ENCODE measurements around the gene SNX8.
"Not testable (repeated sequence)": the region's sequence is repeated elsewhere in the genome, so short reads cannot be mapped to it uniquely, and the experiment has no call there.

SNX8 gene, protein sequence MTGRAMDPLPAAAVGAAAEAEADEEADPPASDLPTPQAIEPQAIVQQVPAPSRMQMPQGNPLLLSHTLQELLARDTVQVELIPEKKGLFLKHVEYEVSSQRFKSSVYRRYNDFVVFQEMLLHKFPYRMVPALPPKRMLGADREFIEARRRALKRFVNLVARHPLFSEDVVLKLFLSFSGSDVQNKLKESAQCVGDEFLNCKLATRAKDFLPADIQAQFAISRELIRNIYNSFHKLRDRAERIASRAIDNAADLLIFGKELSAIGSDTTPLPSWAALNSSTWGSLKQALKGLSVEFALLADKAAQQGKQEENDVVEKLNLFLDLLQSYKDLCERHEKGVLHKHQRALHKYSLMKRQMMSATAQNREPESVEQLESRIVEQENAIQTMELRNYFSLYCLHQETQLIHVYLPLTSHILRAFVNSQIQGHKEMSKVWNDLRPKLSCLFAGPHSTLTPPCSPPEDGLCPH

DNA sequence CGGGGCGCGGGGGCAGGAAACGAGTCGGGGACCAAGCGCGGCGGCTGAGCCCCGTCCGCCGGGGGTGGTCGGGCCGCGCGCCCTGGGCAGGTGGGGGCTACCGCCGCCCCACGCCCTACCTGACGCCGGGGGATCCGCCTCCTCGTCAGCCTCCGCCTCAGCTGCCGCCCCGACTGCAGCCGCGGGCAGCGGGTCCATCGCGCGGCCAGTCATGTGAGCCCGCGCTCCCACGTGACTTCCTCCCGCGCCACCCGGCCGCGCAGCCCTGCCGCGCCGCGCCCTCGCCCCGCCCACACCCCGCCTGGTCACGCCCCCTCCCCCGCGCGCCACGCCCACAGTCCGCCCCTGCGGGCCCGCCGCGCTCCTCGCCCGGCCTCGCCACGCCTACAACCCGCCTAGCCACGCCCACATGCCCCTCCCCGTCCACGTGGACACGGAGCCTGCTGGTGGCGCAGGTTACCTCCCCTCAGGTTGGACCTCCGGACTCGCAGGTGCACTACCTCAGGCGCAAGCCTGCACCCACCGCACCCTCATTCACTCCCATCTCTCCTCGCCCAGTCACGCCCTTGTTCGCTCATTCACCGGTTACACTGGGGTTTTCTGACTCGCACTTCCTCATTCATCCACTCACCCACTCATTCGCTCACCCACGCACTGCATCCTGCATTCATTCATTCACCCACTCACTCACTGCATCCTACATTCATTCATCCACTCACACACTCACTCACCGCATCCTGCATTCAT is at the start of gene SNX8:
Gene SNX8 (minus strand): TSS at position 233 of the 747 bp plus-strand sequence. CDS start 20 bp downstream, at position 213.
- peak; percentile 94 for DNase-seq (ENCODE audit: low read depth in 2 of 2)

DNA sequence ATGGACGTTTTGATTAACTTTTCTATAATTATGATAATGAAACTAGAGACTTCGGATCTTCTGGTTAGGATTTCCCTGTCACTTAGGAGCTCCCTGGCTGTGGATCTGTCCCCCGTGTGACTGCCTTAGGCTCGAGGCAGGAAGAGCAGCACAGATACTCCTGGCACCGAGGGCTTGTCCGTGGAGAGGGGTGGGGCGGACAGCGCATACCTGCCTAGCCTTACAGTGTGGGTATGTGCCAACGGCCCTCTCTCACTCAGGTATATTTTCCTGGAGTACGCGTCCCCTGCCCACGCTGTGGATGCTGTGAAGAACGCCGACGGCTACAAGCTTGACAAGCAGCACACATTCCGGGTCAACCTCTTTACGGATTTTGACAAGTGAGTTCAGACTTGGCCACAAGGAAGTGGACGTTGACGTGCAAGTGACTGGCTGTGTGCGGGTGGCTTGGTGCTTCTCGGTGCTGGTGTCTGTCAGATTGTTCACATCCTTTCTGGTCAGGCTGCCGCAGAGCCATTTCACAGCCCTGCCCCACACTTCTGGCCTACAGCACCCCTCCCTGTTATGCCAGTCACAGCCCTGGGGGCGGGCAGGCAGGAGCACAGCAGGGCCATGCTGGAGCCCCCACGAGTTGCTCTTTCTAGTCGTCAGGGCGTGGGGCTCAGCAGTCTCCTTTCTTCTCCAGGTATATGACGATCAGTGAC is 48.3 kb upstream of the SNX8 start:
- no peak for DNase-seq (ENCODE audit: low read depth in 2 of 2)

DNA sequence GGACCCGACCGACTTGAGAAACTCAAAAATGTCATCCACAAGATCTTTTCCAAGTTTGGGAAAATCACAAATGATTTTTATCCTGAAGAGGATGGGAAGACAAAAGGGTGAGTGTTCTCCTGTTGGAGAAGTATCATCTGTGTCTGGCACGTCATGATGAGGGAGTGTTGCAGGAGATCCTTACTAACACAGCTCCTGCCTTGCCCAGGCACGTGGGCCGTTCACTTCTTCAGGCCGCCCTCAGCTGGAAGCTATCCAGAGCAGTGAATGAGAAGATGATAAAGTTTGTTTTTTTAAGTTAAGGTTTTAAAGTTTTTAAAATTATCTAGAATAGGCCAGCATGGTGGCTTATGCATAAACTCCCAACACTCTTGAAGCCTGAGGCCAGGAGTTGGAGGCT is 46.6 kb upstream of the SNX8 start:
- DNase-seq (ENCODE audit: low read depth in 2 of 2): no peak

DNA sequence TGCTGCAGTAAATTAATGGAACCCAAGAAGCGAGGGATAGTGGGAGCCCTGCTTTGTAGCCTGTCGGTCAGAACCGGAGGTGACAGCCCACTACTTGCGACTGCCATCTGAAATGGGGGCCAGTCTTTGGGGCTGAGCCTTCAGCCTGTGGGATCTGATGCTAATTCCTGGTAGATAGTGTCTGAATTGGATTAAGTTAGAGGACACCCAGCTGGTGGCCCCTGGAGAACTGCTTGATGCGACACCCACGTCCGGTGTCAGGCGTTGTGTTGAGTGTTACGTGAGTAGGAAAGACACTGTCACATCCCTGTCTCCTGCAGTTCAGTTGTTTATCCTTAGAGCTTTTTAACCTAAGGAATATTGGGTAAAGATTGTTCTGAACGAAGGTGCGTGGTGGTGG is 45.4 kb upstream of the SNX8 start:
- DNase-seq (ENCODE audit: low read depth in 2 of 2): no peak

DNA sequence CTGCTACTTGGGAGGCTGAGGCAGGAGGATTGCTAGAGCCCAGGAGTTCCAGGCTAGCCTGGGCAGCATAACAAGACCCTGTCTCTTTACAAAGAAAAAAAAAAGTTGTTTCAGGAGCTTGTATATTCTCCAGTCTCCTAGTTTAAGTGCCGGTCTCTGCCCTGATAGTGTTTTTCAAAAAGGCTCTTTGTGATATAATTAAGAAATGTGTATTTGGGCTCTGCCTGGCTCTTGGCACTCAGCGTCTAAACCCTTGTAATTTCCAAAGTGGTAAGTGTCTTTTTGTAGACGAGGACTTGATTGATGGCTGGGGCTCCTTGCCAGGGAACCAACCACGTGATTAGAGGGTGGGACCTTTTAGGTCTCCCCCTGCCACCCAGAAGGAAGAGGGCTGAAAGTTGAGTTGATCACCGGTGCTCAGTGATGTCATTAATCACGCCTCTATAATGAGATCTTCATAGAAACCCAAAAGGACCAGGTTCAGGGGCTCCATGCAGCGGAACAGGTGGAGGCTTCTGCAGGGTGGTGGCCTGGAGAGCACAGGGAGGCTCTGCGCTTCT is 44.8 kb upstream of the SNX8 start:
- no peak for DNase-seq (ENCODE audit: low read depth in 2 of 2)

DNA sequence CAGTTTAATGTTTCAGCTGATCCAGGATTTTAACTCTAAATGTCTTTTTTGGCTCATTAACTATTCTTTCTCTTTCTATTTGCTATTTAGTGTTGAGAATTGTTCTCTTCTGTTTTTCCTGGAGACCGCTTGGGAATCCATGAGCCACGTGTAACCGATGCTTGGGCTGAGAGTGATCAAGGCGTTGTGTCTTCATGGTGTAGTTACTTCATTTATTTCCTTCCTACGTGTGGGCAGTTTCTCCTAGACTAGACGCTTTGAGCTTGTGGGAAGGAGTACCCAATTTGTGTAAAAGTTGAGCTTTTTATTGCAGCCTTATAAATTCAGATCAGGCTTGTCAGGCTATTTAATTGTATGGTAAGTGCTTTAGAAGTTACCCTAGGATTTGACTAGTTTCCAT is 43.3 kb upstream of the SNX8 start:
- DNase-seq (ENCODE audit: low read depth in 2 of 2): no peak

DNA sequence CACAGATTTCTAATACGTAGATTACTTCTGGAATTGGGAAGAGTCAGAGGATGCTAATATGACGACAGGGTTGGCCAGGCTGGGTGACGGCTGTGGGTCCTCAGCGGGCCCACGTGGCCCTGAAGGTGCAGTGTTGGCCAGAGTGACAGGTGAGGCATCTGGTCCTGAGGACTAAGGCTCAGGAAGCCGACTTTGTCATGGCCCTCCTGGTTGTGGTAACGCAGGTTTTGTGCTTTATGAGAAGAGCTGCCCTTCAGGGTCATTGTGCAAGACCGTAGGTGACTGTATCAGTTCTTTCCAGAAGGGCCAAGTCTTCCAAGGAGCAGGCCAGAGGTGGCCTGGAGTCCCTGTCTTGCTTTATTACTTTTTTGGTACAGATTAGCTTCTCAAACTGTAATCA is 42.9 kb upstream of the SNX8 start:
- DNase-seq (ENCODE audit: low read depth in 2 of 2): no peak

DNA sequence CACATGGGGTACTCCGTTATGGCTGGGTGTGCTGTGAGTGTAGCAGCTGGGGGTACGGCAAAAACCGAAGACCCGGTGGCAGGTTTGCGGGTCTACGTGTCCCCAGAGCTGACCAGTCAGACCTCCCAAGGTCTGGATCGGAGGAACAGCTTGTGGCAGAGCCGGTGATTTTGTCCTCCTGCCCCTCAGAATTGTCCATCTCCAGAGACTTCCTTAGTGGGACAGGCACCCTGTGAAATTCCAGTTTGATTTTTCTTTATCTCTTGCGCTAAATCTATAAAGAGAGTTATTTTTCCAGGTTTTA is 41.4 kb upstream of the SNX8 start:
- DNase-seq (ENCODE audit: low read depth in 2 of 2): no peak

DNA sequence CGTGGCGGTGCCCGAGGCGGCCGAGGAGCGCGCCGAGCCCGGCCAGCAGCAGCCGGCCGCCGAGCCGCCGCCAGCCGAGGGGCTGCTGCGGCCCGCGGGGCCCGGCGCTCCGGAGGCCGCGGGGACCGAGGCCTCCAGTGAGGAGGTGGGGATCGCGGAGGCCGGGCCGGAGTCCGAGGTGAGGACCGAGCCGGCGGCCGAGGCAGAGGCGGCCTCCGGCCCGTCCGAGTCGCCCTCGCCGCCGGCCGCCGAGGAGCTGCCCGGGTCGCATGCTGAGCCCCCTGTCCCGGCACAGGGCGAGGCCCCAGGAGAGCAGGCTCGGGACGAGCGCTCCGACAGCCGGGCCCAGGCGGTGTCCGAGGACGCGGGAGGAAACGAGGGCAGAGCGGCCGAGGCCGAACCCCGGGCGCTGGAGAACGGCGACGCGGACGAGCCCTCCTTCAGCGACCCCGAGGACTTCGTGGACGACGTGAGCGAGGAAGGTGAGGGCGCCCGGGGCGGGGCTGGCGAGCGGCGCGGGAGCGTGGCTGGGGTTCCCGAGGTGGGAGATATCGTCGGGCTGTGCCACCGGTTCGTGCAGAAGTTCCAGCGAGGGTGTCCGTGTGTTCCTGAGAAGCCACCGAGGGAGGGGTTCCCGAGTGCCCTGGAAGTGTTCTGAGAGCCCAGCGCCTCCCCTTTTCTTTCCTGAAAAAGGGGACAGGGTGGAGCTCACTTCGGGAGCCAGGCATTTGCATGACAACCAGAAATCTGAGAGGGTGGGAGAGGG is 40.9 kb upstream of the SNX8 start:
- no peak for DNase-seq (ENCODE audit: low read depth in 2 of 2)

DNA sequence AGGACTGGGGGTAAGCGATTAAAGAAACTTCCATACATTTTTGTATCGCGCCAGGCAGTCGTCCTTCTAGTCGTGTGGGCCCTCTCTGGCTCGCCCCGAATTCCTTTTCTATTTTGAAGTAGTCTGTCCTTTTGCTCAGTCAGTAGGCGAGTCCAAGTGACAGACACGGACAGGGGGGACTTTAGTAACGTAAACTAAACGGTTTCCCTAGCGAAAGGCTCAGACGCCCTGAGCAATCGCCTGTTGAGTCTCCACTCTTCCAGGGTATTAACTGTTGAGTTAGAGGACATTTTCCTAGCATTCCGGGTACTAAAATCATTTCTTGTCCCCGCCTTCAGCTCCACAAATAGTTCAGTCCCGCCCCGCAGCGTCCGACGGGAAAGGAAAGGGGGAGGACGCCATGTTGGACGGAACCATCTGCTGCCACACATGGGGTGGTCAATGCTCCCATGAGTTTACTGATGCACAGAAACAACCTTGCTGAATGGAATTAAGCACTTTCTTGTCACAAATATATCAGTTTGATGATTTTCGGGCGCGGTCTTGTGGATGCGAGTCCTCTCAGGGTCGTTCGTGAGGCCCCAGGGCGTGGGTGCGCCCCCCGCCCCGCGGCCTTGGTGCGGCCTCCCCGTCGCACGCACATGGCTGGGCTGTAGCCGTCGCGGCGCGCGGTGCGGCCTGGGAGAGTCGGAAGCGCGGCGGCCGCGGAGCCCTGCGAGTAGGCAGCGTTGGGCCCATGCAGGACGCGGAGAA is 40.1 kb upstream of the SNX8 start, which contains the start of gene EIF3B:
Gene EIF3B (plus strand): TSS at position 642 of the 753 bp plus-strand sequence. CDS start 95 bp downstream, at position 737.
- DNase-seq (ENCODE audit: low read depth in 2 of 2): peak; percentile 71 to 79

DNA sequence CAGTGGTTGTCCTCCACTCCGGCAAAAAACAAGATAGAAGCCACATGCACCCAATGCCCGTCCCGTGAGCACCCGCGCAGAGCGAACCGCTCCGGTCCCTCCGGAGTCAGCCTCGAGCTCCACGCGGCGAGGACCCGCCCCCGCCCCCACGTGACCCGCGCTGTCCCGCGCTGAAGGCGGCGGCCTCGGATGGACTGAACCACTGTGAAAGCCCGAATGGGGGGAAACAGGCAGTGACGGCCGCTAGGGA is 39.6 kb upstream of the SNX8 start:
- peak; percentile 76 to 82 for DNase-seq (ENCODE audit: low read depth in 2 of 2)

DNA sequence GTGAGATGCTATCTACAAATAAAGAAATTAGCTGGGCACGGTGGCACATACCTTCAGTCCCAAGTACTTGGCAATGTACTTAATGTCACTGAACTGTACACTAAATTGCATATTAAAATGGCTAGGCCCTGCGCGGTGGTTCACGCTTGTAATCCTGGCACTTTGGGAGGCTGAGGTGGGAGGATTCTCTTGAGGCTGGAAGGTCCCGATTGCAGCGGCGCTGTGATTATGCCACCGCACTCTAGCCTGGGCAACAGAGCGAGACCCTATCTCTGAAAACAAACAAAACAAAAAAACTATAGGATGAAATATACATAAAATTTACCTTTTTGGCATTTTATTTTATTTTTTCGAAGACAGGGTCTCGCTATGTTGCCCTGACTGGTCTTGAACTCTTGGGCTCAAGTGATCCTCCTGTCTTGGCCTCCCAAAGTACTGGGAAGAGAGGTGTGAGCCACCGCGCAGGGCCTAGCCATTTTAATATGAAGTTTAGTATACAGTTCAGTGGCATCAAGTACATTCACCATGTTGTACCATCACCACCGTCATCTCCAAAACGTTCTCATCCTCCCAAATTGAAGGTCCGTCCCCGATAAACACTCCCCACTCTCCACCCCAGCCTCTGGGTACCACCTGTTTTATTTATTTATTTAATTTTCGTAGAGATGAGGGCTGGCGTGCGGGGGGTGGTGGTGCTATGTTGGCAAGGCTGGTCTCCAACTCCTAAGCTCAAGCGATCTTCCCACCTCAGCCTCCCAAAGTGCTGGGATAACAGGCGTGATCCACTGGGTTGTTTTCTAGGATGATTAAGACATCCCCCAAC is 39.1 kb upstream of the SNX8 start:
- DNase-seq (ENCODE audit: low read depth in 2 of 2): no peak

DNA sequence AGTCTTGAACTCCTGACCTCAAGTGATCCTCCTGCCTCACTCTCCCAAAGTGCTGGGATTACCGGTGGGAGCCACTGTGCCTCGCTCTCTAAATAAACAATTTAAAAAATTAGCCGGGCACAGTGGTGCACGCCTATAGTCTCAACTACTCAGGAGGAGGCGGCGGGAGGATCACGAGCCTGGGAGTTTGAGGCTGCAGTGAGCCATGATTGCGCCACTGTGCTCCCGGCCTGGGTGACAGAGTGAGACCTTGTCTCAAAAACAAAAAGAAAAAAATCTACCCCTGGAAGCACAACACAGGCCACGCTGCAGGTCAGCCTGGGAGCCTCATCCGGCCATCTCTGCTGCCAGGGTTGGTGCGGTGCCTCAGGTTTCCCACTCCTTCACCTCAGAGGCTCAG is 36.6 kb upstream of the SNX8 start:
- DNase-seq (ENCODE audit: low read depth in 2 of 2): no peak

DNA sequence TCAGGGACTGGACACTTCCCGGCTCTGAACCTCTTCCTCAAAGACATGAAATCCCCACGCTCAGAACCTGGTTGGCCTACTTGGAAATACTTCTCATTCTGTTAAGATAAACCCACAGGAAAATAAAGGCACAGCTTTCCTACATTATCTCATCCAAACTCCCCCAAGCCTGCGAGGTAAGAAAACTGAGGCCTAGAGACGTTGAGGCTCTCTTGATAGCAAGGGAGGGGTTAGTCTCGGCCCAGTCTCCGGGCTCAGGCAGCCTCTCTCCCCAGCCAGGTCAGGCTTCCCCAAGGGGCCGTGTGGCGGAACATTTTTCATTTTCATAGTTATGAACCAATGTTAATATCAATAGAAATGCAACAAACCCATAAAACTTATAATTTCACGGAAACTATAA is 35.8 kb upstream of the SNX8 start:
- DNase-seq (ENCODE audit: low read depth in 2 of 2): no peak

DNA sequence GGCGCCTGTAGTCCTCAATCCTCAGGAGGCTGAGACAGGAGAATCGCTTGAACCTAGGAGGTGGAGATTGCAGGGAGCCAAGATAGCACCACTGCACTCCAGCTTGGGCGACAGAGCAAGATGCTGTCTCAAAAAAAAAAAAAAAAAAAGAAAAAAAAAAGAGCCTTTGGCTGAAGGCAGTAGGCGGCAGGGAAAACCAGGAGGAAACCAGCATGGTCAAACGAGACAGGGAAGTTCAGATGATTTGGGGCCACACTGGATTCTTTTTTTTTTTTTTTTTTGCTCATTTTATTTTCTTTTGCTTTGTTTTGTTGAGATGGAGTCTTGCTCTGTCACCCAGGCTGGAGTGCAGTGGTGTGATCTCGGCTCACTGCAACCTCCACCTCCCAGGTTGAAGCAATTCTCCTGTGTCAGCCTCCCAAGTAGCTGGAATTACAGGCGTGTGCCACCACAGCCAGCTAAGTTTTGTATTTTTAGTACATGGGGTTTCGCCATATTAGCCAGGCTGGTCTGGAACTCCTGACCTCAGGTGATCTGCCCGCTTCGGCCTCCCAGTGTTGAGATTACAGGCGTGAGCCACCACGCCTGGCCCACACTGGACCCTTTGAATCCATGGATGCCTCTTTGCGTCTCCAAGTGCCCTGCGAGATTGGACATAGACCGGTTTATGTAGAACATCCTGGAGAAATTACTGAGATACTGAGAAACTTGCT is 33.3 kb upstream of the SNX8 start:
- not testable (repeated sequence) for DNase-seq (ENCODE audit: low read depth in 2 of 2)

DNA sequence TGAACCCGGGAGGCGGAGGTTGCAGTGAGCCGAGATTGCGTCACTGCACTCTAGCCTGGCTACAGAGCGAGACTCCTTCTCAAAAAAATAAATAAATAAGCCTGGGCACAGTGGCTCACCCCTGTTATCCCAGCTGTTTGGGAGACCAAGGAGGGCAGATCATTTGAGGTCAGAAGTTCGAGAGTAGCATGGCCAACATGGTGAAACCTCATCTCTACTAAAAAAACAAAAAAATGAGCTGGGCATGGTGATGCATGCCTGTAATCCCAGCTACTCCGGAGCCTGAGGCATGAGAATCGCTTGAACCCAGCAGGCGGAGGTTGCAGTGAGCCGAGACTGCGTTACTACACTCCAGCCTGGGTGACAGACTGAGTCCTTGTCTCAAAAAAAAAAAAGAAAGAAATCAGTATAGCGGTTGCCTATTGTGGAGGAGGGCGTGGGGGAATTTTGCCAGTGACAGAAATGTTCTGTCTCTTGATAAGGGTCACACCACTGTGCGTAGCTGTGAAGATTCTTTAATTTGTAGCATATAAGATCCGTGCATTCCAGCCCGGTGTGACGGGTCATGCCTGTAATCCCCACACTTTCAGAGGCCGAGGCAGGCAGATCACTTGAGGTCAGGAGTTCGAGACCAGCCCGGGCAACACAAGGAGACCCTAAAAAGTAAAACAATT is 22.5 kb upstream of the SNX8 start:
- no peak for DNase-seq (ENCODE audit: low read depth in 2 of 2)

DNA sequence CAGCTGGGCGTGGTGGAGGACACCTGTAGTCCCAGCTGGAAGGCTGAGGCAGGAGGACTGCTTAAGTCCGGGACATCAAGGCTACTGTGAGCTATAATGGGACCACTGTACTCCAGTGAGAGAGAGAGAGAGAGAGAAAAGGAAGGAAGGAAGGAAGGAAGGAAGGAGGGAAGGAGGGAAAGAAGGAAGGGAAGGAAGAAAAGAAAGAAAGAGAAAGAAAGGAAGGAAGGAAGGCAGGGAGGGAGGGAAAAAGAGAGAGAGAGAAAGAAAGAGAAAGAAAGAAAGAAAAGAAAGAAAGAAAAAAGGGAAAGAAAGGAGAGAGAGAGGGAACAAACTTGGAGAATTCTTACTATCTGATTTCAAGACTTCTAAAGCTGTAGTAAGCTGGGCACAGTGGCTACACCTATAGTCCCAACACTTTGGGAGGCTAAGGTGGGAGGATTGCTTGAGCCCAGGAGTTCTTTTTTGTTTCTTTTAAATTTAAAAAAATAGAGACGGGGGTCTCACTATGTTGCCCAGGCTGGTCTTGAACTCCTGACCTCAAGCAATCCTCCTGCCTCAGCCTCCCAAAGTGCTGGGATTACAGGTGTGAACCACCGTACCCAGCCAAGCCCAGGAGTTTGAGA is 18.5 kb upstream of the SNX8 start:
- not testable (repeated sequence) for DNase-seq (ENCODE audit: low read depth in 2 of 2)

DNA sequence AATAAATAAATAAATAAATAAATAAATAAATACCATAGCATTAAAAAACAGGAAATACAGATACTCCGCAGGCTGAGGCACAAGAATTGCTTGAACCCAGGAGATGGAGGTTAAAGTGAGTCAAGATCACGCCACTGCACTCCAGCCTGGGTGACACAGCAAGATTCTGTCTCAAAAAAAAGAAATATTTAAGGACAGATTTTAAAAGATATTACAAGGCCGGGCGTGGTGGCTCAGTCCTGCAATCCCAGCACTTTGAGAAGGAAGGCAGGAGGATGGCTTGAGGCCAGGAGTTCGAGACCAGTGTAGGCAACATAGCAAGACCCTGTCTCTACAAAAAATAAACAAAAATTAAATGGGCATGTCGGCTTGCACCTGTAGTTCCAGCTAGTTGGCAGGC is 17.5 kb upstream of the SNX8 start:
- DNase-seq (ENCODE audit: low read depth in 2 of 2): no peak

Measured in stimulated activated CD8-positive, alpha-beta memory T cell treated with anti-CD3 and anti-CD28 coated beads, Interleukin-2, amount 100 ng/mL, for 1 hour (primary cell).